ENCODE results near the gene COL12A1.

The COL12A1 gene

GRCh38 chr6:75041381-75041780 is 164.5 kb downstream of the COL12A1 start:
- no peak for DNase-seq (ENCODE audit: low read depth in 2 of 2)

Measured in stimulated activated CD4-positive, alpha-beta T cell treated with anti-CD3 and anti-CD28 coated beads, Interleukin-1b, Interleukin-23, amount 100 ng/mL, for 1 hour (primary cell).